GM11168 (cell line): ENCODE data around the gene INPP5K.
"Not testable (repeated sequence)": the region's sequence is repeated elsewhere in the genome, so short reads cannot be mapped to it uniquely, and the experiment has no call there.

Experiments
- in situ Hi-C: fragments of 300-500 bp; cut with MboI; formaldehyde crosslinking; loops from one replicate; pipeline ENCODE4 v1.12.0; 2022; ENCODE audit warnings: low sequenced_read_pairs; ENCODE audit not compliant: unreplicated experiment

INPP5K gene

DNA sequence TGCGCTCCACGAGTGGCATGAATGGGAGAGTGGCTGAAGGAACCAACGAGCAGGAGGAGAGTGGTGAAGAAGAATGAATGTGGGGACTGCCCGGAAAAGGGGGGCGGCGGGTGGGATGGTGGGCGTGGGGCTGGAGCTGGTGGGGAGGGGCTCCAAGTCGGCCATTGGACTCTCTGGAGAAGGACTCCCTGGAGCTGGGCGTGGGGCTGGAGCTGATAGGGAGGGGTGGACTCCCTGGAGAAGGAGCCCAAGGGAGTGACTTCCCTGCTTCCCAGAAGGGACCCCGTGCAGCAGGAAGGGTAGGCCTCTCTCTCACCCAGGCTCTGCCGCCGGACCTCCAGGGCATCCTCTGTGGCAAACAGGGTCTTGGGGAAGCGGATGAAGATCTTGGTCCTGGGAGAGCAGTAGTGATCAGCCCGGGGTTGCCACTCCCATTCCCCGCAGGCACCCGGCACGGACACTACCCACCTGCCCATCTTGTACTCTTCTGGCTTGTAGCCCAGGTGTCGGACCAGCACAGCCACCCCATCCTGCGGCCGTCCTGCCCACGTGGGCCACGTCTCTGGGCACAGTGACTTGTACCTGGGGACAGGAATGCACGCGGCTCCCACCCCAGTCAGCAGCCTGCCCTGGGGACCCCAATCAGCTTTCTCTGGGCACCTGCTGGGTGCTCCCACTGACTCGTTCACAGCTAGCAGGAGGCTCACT, 45.5 kb downstream of the INPP5K start:
- in situ Hi-C loops: no loop called here

DNA sequence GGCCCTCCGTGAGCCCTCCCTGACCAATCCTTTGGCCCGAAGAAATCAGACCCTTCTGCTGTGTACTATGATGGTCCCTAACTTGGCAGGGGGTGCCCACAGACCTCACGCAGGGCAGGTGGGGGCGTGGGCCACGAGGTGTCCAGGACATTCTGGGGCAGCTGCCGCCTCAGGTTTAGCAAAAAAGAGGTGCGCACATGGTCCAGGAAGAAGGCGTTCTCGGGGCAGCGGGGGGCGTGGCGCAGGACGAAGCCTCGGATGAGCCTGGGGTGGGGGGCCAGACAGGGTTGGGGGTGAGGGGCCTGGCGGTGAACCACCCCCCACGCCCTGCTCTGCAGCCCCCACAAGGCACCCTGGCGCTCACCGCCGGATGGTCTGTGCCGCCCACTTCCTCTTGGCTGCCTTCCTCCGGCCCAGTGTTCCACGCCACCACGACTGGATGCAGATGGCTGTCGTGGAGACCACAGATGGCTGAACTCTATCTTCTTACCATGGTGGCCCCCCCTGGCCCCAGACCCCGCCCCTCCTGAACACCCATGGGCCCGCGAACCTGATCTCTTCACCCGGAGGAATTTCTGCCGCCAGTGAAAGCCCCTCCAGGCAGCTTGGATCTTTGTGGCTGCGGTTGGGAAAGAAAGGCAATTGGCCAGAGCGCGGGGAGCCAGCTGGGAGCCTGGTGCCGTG, 46.2 kb downstream of the INPP5K start:
- in situ Hi-C loops: no loop called here

DNA sequence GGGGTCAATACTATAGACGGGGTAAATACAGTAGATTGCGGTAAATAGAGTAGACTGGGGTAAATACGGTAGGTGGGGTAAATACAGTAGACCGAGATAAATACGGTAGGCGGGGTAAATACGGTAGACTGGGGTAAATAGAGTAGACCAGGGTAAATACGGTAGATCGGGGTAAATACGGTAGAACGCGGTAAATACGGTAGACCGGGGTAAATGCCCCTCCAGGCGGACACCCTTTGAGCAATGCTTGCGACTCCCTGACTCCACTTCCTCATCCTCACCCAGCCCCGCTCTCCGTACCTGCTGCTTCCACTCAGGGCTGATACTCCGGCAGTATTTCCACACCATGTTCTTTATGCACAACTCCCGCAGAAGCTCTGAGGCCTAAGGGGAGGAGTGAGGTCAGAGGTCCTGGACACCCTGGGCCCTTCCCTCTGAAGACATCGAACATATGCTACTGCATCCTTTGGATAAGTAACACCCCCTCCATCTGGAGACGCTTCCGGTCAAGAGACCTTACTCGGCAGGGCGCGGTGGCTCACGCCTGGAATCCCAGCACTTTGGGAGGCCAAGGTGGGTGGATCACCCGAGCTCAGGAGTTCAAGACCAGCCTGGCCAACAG, 47.1 kb downstream of the INPP5K start:
- in situ Hi-C loops: no loop called here

DNA sequence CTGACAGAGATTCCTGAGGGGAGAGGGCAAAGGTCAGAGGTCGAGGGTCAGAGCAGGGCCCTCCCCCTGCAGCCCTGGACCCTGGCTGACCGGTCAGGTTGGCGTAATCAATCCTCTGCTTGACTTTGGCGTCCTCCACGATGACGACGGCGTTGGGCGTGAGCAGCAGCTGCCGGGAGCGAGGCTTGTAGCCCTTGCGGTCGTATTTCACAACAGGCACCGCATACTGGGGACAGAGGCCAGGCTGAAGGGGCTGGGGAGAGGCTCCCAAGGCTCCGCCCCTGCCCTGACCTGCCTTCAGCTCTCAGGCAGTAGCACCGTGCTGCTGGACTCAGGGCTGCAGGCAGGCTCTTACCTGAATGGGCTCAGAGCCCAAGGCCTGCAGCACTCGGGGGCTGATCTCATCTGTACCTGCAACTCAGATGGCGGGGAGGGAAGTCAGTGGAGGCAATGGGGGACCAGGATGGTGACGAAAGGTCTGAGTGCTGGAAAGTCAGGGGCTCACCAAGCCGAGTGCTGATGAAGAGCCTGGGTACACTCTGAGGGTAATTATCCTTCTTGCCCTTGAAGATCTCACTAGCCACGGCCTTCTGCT, 48.4 kb downstream of the INPP5K start:
- in situ Hi-C loops: no loop called here

DNA sequence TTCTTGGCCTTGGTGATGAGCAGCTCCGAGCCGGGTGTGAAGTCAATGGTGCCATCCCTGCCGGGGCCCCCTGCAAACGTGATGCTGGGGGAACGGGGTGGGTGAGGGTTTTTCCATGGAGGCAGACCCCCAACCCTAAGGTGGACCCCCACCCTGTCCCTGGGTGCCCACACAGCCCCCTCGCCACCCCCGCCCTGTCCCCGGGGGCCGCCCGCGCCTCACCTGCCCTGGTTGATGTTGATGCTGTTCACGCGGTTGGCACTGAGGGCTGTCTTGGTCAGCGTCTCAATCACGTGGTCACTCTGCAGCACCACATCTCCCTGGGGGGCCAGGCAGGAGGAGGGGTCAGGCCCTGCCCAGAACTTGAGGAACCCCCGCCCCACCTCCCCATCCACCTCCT, 49.2 kb downstream of the INPP5K start:
- in situ Hi-C loops: no loop called here

DNA sequence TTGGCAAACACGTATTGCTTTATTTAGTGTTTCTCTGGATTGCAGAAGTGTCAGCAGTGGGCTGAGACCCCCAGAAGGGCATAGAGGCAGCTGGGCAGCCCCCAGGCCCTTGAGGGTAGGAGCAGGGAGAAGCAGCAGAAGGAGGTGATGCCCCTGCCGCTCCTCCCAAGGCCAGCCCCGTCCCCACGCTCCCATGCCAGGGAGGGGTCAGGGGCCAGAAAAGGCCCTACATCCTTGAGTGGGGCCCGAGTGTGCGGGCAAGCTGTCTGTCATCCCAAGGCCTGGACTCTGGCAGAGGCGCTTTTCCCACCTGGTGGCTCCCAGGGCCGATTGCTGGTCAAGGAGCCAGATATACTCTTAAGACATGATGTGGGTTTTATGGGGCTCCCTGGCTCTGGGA, 52.2 kb downstream of the INPP5K start:
- in situ Hi-C loops: no loop called here

DNA sequence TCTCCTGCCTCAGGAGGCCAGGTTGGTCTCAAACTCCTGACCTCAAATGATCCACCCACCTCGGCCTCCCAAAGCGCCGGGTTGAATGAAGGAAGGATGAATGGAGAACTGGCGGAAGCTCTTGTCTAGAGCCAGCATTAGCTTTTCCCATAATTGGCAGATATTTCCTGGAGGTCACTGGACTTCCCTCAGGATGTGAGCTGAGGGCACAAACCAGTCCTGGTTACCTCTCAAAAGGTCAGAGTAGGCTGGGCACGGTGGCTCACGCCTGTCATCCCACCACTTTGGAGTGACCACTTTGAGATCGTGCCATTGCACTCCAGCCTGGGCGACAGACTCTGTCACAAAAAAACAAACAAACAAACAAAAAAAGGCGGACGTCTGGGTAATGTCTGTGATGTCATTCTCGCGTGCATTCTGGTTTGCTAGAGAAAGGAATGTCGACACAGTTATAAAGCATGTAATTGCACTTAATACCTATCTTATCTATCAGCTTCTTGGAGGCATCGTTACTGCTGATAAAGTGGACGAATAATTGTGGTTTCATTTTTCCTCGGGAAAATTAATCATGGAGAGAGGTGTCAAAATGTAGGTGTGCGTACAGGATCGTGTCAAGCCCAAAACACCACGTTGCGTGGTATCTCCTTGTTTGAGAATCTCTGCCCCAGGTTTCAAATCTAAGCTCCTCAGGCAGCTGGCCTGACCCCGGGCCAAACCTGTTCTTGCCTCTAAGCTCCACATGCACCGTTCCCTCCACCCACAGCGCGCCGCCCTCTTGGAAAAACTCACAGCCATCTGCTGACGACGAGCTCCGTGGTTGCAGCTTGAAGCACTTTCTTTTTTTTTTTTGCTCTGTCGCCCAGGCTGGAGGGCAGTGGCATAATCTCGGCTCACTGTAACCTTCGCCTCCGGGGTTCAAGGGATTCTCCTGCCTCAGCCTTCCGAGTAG, 54.0 kb downstream of the INPP5K start:
- in situ Hi-C loops: no loop called here

DNA sequence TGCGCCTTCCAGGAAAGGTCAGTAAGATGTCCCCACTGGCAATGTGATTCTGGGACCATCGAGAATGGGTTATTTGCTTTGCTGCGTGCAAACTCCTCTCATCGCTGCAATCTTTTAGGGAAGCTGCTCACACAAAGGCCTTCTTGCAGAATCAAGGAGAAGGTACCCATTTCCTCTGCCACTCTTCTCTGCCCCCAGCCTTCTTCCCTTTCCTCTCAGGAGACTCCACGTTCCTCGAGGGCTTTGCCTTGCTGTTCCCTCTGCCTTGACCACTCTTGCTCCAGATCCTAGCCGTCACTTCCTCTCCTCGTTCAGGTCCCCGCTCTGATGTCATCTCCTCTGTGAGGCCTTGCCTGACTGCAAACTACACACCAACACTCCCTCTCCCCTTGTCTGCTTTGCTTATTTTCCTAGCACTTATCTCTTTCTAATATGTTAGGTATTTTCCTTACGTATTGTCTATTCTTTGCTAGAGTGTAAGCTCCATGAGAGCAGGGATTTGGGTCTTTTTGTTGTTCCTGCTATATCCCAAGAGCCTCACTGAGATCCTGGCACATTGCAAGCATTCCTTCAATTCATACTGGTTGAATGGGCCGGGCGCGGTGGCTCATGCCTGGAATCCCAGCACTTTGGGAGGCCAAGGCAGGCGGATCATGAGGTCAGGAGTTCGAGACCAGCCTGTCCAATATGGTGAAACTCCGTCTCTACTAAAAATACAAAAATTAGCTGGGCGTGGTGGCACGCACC, 55.0 kb downstream of the INPP5K start:
- in situ Hi-C loops: no loop called here

DNA sequence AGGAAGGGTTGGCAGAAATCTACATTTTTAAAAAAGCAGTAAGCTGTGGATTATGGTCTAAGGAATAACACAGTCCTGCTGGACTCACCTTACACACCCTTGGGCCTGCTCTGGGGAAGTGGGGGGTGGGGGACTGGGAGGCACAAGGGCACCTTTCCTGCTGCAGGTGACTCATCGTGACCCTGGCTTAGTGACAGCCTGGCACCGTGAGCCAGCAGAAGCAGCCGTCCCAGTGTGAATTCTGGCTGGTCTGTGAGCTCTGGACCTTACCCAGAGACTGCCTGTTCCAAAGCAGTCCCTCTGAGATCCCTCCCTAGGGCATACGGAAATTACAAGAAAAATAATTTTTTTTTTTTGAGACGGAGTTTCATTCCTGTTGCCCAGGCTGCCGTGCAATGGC, 56.2 kb downstream of the INPP5K start:
- in situ Hi-C loops: no loop called here

DNA sequence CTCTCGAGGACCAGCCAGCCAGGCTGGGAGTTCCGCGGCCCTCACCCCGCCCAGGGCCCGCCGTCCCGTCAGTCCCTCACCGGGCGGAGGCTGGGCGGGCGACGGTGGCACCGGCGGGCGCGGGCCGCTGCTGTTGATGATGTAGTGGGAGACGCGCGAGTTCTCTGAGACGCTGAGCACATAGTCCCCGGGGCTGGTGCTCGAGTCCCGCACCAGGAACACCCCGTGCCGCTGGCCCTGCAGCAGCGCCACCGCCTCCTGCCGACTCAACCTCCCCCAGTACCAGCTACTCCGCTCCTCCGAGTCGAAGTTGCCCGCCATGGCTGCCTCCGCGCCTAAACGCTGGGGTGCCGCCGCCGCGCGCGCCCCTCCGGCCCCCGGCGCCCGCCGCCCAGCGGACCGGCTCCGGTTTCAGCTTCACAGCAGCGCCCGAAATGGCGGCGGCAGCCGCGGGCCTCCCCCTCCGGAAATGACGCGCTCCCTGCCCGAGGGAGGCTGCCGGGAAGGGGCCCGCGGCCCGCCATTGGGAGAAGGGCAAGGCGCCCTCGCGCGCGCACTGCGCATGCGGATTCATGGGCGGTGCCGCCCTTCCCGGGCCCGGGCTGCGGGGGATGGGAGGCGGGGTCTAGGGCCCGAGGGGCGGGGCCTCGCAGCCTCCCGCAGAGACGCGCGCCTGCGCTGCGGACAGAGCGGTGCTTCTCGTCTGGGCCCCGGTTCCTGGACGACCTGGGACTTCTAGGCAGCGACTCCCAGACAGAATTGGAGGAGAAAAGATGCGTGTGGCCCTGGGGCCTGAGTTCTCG, 60.4 kb downstream of the INPP5K start, which contains the start of gene CRK:
Gene CRK (minus strand): TSS at position 436 of the 803 bp plus-strand sequence. CDS start 115 bp downstream, at position 321.
- in situ Hi-C loops: no loop called here

DNA sequence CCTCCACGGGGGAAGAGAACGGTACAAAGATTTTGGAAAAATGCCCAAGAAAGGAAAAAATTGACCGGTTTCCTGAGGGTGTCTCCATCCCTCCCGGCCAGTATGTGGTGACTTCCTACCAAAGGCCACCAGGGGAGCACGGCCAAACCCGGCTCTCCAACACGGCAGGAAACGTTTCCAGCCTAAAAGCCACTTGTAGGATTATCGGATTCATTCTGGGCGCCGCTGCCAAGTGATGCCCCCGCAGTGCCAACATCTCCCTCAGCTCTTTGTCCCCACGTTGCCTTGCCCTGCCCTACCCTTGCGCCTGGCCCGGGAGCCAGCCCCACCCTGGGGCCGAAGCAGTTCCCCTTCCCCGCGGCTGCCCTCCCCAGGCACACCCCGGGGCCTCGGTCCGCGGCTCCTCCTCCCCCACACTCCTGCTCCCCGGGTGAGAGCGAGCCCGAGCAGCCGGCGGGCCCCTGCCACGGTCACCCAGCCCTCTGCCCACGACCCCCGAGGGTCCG, 61.1 kb downstream of the INPP5K start:
- in situ Hi-C loops: no loop called here

DNA sequence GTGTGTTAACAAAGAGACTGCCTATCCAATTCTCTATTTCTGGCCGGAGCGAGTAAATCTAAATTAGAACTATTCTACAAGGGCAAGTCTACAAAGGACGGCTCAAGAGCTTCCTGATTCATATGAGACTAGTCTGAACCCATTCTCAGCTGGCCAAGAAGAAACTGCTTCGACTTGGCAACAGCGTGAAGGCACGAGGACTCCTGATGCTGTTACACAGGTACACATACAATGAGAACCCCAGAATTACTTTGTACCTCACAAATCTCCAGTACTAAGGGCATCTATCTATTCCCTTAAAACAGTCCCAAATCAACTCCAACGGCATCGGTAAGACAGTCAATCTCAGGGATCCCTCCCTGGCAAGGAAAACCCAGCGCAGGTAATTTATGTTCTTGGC, 61.9 kb downstream of the INPP5K start:
- in situ Hi-C loops: no loop called here

DNA sequence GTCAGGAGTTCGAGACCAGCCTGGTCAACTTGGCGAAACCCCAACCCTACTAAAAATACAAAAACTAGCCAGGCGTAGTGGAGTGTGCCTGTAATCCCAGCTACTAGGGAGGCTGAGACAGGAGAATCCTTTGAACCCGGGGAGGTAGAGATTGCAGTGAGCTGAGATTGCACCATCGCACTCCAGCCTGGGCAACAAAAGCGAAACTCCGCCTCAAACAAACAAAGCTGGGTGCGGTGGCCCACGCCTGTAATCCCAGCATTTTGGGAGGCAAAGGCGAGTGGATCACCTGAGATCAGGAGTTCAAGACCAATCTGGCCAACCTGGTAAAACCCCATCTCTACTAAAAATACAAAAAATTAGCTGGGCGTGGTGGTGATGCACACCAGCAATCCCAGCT, 62.7 kb downstream of the INPP5K start:
- in situ Hi-C loops: not testable (repeated sequence)

DNA sequence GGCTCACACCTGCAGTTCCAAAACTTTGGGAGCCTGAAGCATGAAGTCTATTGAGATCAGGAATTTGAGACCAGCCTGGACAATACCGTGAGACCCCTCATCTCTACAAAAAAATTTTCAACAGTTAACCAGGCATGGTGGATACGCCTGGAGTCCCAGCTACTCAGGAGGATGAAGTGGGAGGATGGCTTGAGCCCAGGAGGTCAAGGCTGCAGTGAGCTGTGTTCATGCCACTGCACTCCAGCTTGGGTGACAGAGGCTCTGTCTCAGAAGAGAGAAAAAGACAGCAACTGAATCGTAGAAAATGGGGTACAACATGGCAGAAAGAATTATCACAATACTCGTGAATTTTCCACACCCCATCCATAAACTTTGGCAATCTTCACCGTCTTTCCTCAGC, 63.6 kb downstream of the INPP5K start:
- in situ Hi-C loops: no loop called here

DNA sequence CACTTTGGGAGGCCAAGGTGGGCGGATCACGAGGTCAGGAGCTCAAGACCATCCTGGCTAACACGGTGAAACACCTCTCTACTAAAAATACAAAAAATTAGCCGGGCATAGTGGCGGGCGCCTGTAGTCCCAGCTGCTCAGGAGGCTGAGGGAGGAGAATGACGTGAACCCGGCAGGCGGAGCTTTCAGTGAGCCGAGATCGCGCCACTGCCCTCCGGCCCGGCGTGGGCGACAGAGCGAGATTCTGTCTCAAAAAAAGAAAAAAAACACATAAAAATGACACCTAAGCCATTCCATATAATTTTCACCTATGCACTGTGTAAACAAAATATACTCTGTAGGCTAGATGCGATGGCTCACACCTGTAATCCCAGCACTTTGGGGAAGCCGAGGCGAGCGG, 66.2 kb downstream of the INPP5K start:
- in situ Hi-C loops: not testable (repeated sequence)

DNA sequence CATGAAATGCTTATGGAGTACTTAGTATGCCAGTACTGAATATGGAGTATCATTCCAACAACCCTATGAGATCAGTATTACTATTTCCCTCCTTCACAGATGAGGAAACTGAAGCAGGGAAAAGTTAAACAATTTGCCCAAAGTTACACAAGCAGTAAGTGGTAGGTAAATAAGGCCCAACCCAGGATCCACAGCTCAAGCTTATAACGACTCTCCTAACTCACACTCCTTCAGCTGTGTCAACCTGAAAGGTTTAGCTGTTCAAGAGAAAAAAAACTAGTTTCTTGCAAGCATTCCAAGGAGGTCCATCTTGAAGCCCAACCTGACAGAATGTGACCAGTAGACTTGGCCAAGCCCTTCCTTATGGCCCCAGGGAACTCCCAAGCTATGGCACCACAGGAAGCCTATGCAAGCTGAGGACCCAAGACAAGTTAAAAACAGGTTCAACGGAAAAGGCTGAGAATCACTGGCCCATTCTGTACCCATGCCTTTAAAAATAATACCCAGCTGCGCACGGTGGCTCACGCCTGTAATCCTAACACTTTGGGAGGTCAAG, 66.9 kb downstream of the INPP5K start:
- in situ Hi-C loops: no loop called here

DNA sequence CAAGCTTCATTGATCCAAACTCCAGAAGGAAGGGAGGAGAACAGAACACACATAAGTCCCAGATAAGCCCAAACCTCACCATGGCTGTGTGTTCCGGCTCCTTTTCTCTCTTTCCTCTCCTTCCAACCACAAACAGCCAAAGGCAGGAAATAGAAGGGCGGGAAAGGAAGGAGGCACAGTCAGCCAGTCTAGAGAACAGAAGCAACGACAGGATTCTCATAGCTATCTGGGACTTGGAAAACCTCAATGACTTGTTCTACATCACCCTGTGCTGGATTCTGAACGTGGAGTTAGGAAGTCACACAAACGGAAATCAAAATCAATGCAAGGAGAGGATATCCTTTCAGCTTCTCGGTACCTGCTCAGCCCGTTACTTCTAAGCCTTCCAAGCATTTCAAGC, 69.4 kb downstream of the INPP5K start:
- in situ Hi-C loops: no loop called here

DNA sequence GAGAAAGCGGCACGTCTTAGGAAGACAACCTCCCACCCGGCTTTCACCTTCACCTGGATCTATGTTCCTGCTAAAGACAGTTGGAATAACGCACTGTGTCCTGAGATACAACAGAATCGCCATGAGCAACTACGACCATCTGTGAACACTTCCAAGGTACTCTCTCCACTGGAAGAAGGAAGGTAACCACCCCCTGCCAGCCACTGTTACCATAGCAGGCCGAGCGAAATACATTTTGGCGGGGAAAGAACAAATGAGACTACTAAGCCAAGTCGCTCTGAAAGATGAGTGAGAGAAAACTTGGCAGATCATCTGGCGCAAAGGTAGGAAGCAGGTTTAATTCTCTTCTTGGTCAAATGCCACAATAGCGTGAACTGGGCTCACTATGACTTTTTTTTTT, 70.2 kb downstream of the INPP5K start:
- in situ Hi-C loops: no loop called here
